Heart left ventricle (tissue), 13 donors: ENCODE measurements around the gene AFAP1.

Experiments
- POLR2A ChIP-seq, 2 donors: fragments of 450-650 bp; IDR thresholded peaks; one replicate each; pipeline ENCODE4 v1.6.1; 2017; ENCODE audit warnings: antibody characterized with exemption in 2 of 2, mild to moderate bottlenecking in 2 of 2, moderate library complexity in 2 of 2
- TF ChIP-seq, protein P1 (sequence below), 12 donors: fragments of 200-600 bp; sonication (generic) in 4 of 12; IDR thresholded peaks; one replicate each; pipeline versions ENCODE4 v1.5.0 to v1.8.0; 2018 to 2022; ENCODE audit warnings: antibody characterized with exemption in 12 of 12, mild to moderate bottlenecking in 5 of 12
- donor health status: ischemic (EF 13 %, LVEDD 7.1; RV severe dilation, severe dysfunction).
- donor health status: DM: no; HTN: yes; CAD: no.
- donor health status: DM: no; HTN: no; CAD: no.
- donor health status: ischemic (EF 25% LVEDD 6.9; RV normal size, moderate dysfunction).
- donor health status: ischemic (EF 25% LVEDD 5.7; RV mildly dilated, moderate dysfunction).
- donor health status: ischemic (EF 35%, LVEDD 5.7; RV mildly dilated, moderate dysfunction).
- donor health status: nonischemic (EF 11% LVEDD 7.7; RV severe dilation, severe dysfunction).
- donor health status: DM: yes; HTN: yes; CAD: no.
- donor health status: PGD.
- donor health status: ischemic (EF 29% LVEDD 5.4; RV normal size, mild dysfunction).
- donor health status: nonischemic (EF 23%, LVEDD 6.1; RV moderate dilation, normal function).

DNA sequence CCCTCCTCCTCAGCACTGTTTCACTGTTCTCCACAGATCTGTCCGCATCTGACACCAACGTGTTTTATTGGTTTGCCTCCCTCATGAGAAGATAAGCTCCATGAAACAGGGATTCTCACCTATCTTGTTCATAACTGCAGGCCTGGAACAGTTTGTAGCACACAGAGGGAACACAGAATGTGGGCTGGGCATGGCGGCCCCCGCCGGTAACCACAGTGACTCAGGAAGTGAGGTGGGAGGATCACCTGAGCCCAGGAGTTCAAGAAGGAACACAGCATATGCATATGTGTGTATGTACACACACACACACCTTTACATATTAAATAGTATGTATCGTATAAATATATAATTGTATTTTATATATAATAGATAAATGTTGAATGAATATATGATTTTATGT lies 168.6 kb downstream of the AFAP1 start:
- TF ChIP-seq, protein P1, sequence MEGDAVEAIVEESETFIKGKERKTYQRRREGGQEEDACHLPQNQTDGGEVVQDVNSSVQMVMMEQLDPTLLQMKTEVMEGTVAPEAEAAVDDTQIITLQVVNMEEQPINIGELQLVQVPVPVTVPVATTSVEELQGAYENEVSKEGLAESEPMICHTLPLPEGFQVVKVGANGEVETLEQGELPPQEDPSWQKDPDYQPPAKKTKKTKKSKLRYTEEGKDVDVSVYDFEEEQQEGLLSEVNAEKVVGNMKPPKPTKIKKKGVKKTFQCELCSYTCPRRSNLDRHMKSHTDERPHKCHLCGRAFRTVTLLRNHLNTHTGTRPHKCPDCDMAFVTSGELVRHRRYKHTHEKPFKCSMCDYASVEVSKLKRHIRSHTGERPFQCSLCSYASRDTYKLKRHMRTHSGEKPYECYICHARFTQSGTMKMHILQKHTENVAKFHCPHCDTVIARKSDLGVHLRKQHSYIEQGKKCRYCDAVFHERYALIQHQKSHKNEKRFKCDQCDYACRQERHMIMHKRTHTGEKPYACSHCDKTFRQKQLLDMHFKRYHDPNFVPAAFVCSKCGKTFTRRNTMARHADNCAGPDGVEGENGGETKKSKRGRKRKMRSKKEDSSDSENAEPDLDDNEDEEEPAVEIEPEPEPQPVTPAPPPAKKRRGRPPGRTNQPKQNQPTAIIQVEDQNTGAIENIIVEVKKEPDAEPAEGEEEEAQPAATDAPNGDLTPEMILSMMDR (IDR thresholded peaks at IDR 0.05), result no peak
- TF ChIP-seq POLR2A (IDR thresholded peaks at IDR 0.05), result no peak
